Glutamatergic neuron (in vitro differentiated cells): ENCODE data around the gene BTG2. TPM values are rescaled to one million over a fixed set of nuclear protein-coding genes. Genes with fewer than 3 reads are reported as not detected.
A peak's percentile ranks its signal among the peaks of the same experiment; 100 is the strongest.

Source experiments
- DNase-seq: peaks from one replicate; pipeline ENCODE4 v3.0.0; 2022
- H3K27ac Mint-ChIP-seq: one replicate; pipeline ENCODE4 v1.8.0; 2020; ENCODE audit warnings: mild to moderate bottlenecking, mixed read lengths, inconsistent platforms; ENCODE audit not compliant: unreplicated experiment
- H3K27me3 Mint-ChIP-seq: one replicate; pipeline ENCODE4 v1.8.0; 2020; ENCODE audit warnings: mild to moderate bottlenecking, moderate library complexity, mixed read lengths, inconsistent platforms; ENCODE audit not compliant: unreplicated experiment
- H3K36me3 Mint-ChIP-seq: one replicate; pipeline ENCODE4 v1.8.0; 2020; ENCODE audit warnings: mild to moderate bottlenecking, mixed read lengths, inconsistent platforms; ENCODE audit not compliant: unreplicated experiment
- H3K4me1 Mint-ChIP-seq: one replicate; pipeline ENCODE4 v1.8.0; 2020; ENCODE audit warnings: mild to moderate bottlenecking, low read depth, mixed read lengths, inconsistent platforms; ENCODE audit not compliant: unreplicated experiment
- H3K4me3 Mint-ChIP-seq: one replicate; pipeline ENCODE4 v1.8.0; 2020; ENCODE audit warnings: mild to moderate bottlenecking, mixed read lengths, inconsistent platforms; ENCODE audit not compliant: unreplicated experiment
- H3K9me3 Mint-ChIP-seq: one replicate; pipeline ENCODE4 v1.8.0; 2020; ENCODE audit warnings: mild to moderate bottlenecking, moderate library complexity, mixed read lengths, inconsistent platforms; ENCODE audit not compliant: unreplicated experiment
- CTCF ChIP-seq: fragments of 200-600 bp; sonication (generic); IDR thresholded peaks from one replicate; pipeline ENCODE4 v1.5.0; 2021; ENCODE audit not compliant: partially characterized antibody, unreplicated experiment
- total RNA-seq: library from RNA; stranded (reverse); fragmentation: NEBNext Ultra II Directional; extraction: Animal tissue kit (Norgen Biotek cat#: 25700); gene quantifications from one replicate; pipeline ENCODE4 v1.2.1, GENCODE V29; 2021; ENCODE audit not compliant: unreplicated experiment

The BTG2 gene
- total RNA-seq, 1 donor from 2014 or later = 88.6 TPM

DNA sequence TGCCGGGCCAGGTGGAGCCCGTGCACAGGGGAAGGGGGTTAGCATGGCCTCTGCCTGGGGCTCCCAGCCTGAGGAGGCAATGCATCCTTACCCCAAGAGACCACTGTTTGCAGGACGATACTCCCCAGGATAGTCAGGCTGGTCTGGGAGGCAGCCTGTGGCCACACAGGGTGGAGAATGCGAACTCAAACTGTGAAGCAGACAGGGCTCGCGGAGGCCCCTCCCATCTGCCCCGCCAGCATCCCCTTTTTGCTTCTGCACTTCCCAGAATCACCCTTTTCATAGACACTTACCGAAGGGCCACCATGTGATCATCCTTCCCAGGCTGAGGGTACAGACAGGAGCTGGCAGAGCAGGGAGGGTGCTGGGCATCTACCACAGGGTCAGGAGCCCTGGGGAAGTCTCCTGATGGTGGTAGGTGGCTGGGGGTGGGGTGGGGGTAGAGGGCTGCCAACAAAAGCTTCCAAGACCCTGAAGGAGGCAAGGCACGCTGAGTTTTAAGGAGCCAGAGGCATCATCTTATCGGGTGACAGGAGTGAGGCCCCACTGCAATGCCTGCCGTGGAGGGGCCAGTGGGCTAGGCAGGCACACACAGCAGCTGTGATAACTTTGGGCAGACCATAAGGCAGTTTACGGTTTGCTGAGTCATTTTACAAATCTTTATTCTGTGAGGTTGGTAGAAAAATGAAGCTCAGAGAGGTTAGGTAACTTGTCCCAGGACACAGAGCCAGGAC, 31.3 kb upstream of the BTG2 start:
- DNase-seq = no peak
- Mint-ChIP-seq H3K27ac (peak overlapping the region; percentile 88), H3K4me3 (peak overlapping the region; percentile 49), H3K27me3 (peaks cover 9% of the 10 kb centered on the region), H3K4me1 (peaks cover 35% of the 10 kb centered on the region), H3K36me3 (no peaks in the 10 kb centered on the region), H3K9me3 (peaks cover 2% of the 10 kb centered on the region)
- no peak for TF ChIP-seq CTCF

DNA sequence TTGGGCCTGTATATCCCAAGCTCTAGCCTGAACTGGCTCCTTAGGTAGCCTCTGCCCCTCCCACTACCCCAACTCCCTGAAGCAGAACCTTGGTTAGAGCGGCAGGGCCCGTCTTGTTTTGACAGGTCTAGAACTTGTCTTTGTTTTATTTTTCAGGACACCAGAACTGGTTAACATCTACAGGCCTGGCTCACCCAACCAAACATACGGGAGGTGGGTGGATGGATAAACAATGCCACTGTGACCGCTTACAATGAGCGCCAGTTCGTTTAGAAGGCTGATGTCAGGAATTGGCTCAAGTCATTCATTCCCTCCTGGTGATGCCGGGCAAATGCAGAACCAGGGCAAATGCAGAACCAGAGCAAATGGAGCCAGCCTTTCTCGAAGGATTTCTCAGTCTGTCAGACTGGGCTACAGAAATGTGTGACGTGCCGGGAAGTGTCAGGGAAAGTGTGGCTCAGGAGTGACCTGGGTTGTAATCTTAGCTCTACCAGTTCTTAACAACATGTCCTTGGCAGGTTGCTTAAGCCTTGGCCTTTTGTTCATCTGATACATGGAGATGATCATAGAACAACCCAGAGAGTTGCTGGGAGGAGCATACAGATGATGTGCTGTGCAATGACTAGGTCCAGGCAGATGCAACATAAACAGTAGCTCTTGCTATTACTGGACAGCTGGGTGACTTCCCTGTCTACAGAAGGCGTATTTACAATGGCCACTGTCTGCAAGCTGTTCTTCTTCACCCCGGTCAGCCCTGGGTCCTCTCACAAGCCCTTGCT, 30.5 kb upstream of the BTG2 start:
- Mint-ChIP-seq H3K9me3 (peaks cover 3% of the 10 kb centered on the region), H3K4me1 (peaks cover 37% of the 10 kb centered on the region), H3K36me3 (no peaks in the 10 kb centered on the region), H3K4me3 (peak overlapping the region; percentile 67), H3K27ac (peak overlapping the region; percentile 88), H3K27me3 (peaks cover 9% of the 10 kb centered on the region)
- no peak for TF ChIP-seq CTCF
- no peak for DNase-seq

DNA sequence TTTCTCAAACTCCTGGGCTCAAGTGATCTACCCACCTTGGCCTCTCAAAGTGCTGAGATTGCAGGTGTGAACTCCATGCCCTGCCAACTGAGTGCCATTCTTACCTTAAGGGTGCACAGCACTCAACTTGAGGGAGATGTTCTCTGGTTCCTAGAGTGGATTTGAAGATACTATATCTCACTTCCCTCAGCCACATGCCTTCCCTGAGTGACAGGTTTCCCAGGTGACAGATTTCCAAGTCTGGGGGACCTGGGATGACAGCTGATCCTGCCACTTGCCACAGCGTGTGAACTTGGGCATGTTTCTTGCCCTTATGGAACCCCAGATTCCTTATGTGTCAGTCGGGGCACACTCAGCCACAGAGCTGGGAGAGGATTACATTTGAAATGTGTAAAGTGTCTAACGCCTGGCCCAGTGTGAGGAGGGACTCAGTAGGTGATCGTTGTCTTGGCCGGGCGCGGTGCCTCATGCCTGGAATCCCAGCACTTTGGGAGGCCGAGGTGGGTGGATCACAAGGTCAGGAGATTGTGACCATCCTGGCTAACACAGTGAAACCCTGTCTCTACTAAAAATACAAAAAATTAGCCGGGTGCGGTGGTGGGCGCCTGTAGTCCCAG, 29.6 kb upstream of the BTG2 start:
- Mint-ChIP-seq H3K4me1 (peaks cover 44% of the 10 kb centered on the region), H3K4me3 (peak overlapping the region; percentile 67), H3K36me3 (no peaks in the 10 kb centered on the region), H3K9me3 (peaks cover 4% of the 10 kb centered on the region), H3K27me3 (peaks cover 9% of the 10 kb centered on the region), H3K27ac (peak overlapping the region; percentile 88)
- DNase-seq = no peak
- no peak for TF ChIP-seq CTCF

DNA sequence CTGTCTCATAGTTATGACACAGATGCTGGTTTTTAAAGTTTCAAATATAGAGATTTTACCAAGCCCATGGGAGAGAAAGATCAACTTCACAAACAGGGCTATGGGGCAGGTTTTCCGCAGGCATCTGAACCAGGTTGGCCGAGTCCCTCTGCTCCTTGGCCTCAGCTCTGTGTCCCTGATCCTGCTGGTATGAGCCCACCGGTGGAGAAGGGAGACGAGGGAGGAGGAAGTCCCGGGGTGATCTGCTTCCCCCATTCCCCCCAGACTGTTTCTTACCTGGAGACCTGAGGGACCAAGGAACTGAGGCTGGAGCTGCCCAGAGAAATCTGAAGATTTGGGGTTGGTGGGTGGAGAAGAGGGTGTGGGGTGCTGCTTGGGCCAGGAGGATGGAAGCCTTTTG, 28.9 kb upstream of the BTG2 start:
- no peak for DNase-seq
- TF ChIP-seq CTCF = no peak
- H3K27me3 Mint-ChIP-seq = peaks cover 9% of the 10 kb centered on the region
- peaks cover 51% of the 10 kb centered on the region for H3K4me1 Mint-ChIP-seq
- no peak overlapping the region for H3K27ac Mint-ChIP-seq
- H3K4me3 Mint-ChIP-seq = no peak overlapping the region
- peaks cover 4% of the 10 kb centered on the region for H3K9me3 Mint-ChIP-seq
- H3K36me3 Mint-ChIP-seq = no peaks in the 10 kb centered on the region
